K562 (cell line): ENCODE data around the gene CCDC33. TPM values are rescaled to one million over a fixed set of nuclear protein-coding genes. Genes with fewer than 3 reads are reported as not detected.

ENCODE experiments used
- BRD4 ChIP-seq: fragments of 200-600 bp; sonication (generic); IDR thresholded peaks from 2 replicates; pipeline ENCODE4 v1.6.1; 2017; ENCODE audit warnings: inconsistent platforms
- CBX8 ChIP-seq: fragments of 200-600 bp; sonication (generic); IDR thresholded peaks from 2 replicates; pipeline ENCODE4 v1.6.1; 2012; ENCODE audit warnings: borderline replicate concordance, mixed run types, low read depth, mild to moderate bottlenecking, moderate library complexity, mixed read lengths, low read length, control low read depth, inconsistent platforms; ENCODE audit not compliant: poor library complexity, severe bottlenecking; ENCODE audit errors: extremely low read depth
- CGGBP1 ChIP-seq: fragments of 250-450 bp; sonication (Bioruptor Pico); IDR thresholded peaks from 2 replicates; pipeline ENCODE4 v1.9.0; 2021; ENCODE audit warnings: mild to moderate bottlenecking
- CHCHD3 ChIP-seq: fragments of 250-450 bp; sonication (Bioruptor Pico); IDR thresholded peaks from 2 replicates; pipeline ENCODE4 v2.1.2; 2022; ENCODE audit warnings: mild to moderate bottlenecking
- E2F1 ChIP-seq: sonication (generic); formaldehyde crosslinking; IDR thresholded peaks from 2 replicates; pipeline ENCODE4 v1.8.1; 2023; ENCODE audit warnings: mild to moderate bottlenecking, missing genetic modification reagents, moderate library complexity
- GATAD2A ChIP-seq: fragments of 450-650 bp; IDR thresholded peaks from 2 replicates; pipeline ENCODE4 v1.6.1; 2017
- HDAC3 ChIP-seq: fragments of 450-650 bp; IDR thresholded peaks from 2 replicates; pipeline ENCODE4 v1.6.1; 2018; ENCODE audit warnings: borderline replicate concordance, mild to moderate bottlenecking, moderate library complexity; ENCODE audit not compliant: partially characterized antibody
- HDGF ChIP-seq: fragments of 450-650 bp; IDR thresholded peaks from 2 replicates; pipeline ENCODE4 v1.6.1; 2016
- HMG20A ChIP-seq: fragments of 450-650 bp; formaldehyde crosslinking; conservative IDR thresholded peaks from 2 replicates; pipeline ENCODE4 v1.4.0; 2020; ENCODE audit warnings: mild to moderate bottlenecking, mixed read lengths
- KDM2B ChIP-seq: fragments of 250-450 bp; sonication (Bioruptor Pico); IDR thresholded peaks from 2 replicates; pipeline ENCODE4 v1.8.0; 2021; ENCODE audit warnings: mild to moderate bottlenecking, moderate library complexity
- MLX ChIP-seq, 2 experiments: fragments of 450-650 bp in 1 of 2; sonication (generic) in 1 of 2; formaldehyde crosslinking; conservative IDR thresholded peaks; 2 replicates each; pipeline versions ENCODE4 v1.4.0 to v1.8.1; 2020 to 2022; ENCODE audit warnings: mild to moderate bottlenecking in 1 of 2, missing genetic modification reagents in 1 of 2
- MYNN ChIP-seq, 2 experiments: sonication (generic); formaldehyde crosslinking in 1 of 2; IDR thresholded peaks; 2 replicates each; pipeline versions ENCODE4 v1.5.0 to v1.6.1; 2016 to 2020; ENCODE audit warnings: antibody characterized with exemption in 1 of 2, missing genetic modification reagents in 1 of 2
- PHB2 ChIP-seq: fragments of 450-650 bp; IDR thresholded peaks from 2 replicates; pipeline ENCODE4 v1.6.1; 2017; ENCODE audit warnings: low read depth
- PURB ChIP-seq: sonication (generic); formaldehyde crosslinking; IDR thresholded peaks from 2 replicates; pipeline ENCODE4 v1.9.0; 2021; ENCODE audit warnings: low read depth, mild to moderate bottlenecking, missing genetic modification reagents
- TSHZ1 ChIP-seq: fragments of 250-450 bp; sonication (Bioruptor Pico); IDR thresholded peaks from 2 replicates; pipeline ENCODE4 v1.4.0; 2020; ENCODE audit warnings: mild to moderate bottlenecking, moderate library complexity
- U2AF1 ChIP-seq: fragments of 200-400 bp; formaldehyde crosslinking; optimal IDR thresholded peaks from 2 replicates; pipeline ENCODE3; 2017; ENCODE audit warnings: mild to moderate bottlenecking, low read depth, low read length, moderate library complexity
- ZNF146 ChIP-seq: IDR thresholded peaks from one replicate; pipeline ENCODE4 v1.6.1; 2018; ENCODE audit warnings: missing compliant biosample characterization; ENCODE audit not compliant: unreplicated experiment
- ZNF184 ChIP-seq: sonication (generic); formaldehyde crosslinking; IDR thresholded peaks from 2 replicates; pipeline ENCODE4 v1.5.0; 2020; ENCODE audit warnings: missing genetic modification reagents
- ZNF316 ChIP-seq: fragments of 450-650 bp; IDR thresholded peaks from 2 replicates; pipeline ENCODE4 v1.6.1; 2016
- ZNF639 ChIP-seq, 2 experiments: fragments of 200-800 bp in 1 of 2; sonication (Bioruptor generic) in 1 of 2; sonication (generic) in 1 of 2; formaldehyde crosslinking in 1 of 2; IDR thresholded peaks in 1 of 2; conservative IDR thresholded peaks in 1 of 2; 2 replicates each; pipeline versions ENCODE4 v1.5.0 to v1.6.1; 2016 to 2020; ENCODE audit warnings: missing compliant biosample characterization in 1 of 2, missing genetic modification characterization in 1 of 2, missing genetic modification reagents in 1 of 2
- ZNF717 ChIP-seq: fragments of 250-450 bp; sonication (Bioruptor Pico); IDR thresholded peaks from 2 replicates; pipeline ENCODE4 v1.5.0; 2021
- polyA plus RNA-seq, 8 experiments: library from polyadenylated mRNA; depleted of rRNA in 4 of 8; stranded (reverse) in 5 of 8; unstranded in 3 of 8; fragments of >200 nt; fragmentation: Nextera tagmentation in 2 of 8; fragmentation: Illumina TruSeq in 1 of 8; extraction: Ambion mirVana in 2 of 8; extraction: Trizol in 1 of 8; gene quantifications; 2 replicates each; pipeline versions ENCODE4 v1.2.1 to v1.2.3, GENCODE V29; 2011 to 2014; ENCODE audit warnings: inconsistent platforms in 1 of 8, missing spikeins in 1 of 8
- total RNA-seq, 7 experiments: library from RNA; depleted of rRNA in 6 of 7; stranded (reverse); fragments of >200 nt in 6 of 7; fragmentation: Illumina TruSeq in 2 of 7; extraction: Trizol in 2 of 7; gene quantifications; 2 replicates each; pipeline versions ENCODE4 v1.2.1 to v1.2.3, GENCODE V29; 2011 to 2021; ENCODE audit warnings: low replicate concordance in 1 of 7

Gene CCDC33
- total and polyA plus RNA-seq, 9 of the 15 experiments (the other 6 are each of a cell fraction or from before 2014, with no cell fraction given) = 0.08 to 1.1 (median 0.15) TPM; not detected in 4

- TF ChIP-seq MLX (CRISPR knock-in tag; conservative IDR thresholded peaks at IDR 0.05) (no peak), GATAD2A (no peak), U2AF1 (no peak), MYNN (IDR thresholded peaks at IDR 0.05) (no peak), MYNN (CRISPR knock-in tag; IDR thresholded peaks at IDR 0.05) (no peak), HDAC3 (no peak), PURB (CRISPR knock-in tag) (no peak), HMG20A (CRISPR knock-in tag) (no peak), CHCHD3 (CRISPR knock-in tag) (no peak), ZNF717 (no peak), ZNF316 (no peak; the same call in 1 of the 2 replicates), ZNF146 (CRISPR knock-in tag) (no peak), BRD4 (no peak), HDGF (no peak), PHB2 (no peak), ZNF184 (CRISPR knock-in tag) (no peak), TSHZ1 (CRISPR knock-in tag) (no peak), E2F1 (no peak), ZNF639 (CRISPR knock-in tag; conservative IDR thresholded peaks at IDR 0.05 in 1 of 2, IDR thresholded peaks at IDR 0.05 in 1 of 2) (no peak), CGGBP1 (CRISPR knock-in tag) (no peak), CBX8 (no peak), KDM2B (CRISPR knock-in tag) (no peak)
These were observed 75.8 kb downstream of the CCDC33 start (continued) for GRCh38 chr15:74311734-74312444.
